Esophagus mucosa (tissue), 1 donor: ENCODE measurements around the gene MOV10L1. TPM values are rescaled to one million over a fixed set of nuclear protein-coding genes. Genes with fewer than 3 reads are reported as not detected.
A peak's percentile ranks its signal among the peaks of the same experiment; 100 is the strongest.

Experiments
- ATAC-seq: fragments of 200-7000 bp; cut with Tn5 transposase; one replicate; pipeline ENCODE4 v1.9.1; 2020
- total RNA-seq: library from RNA; stranded (reverse); gene quantifications from one replicate; pipeline ENCODE4 v1.2.4, GENCODE V29; 2023
- donor health status: DM: yes; HTN: yes; CAD: no.

Gene MOV10L1
- total RNA-seq, 1 donor from 2014 or later = 0.12 TPM

- no peak for ATAC-seq
Observed at GRCh38 chr22:50205781-50206569, 116.2 kb downstream of the MOV10L1 start.

- ATAC-seq = no peak
Observed at GRCh38 chr22:50206599-50206998, 116.8 kb downstream of the MOV10L1 start.

- ATAC-seq = no peak
Observed at GRCh38 chr22:50207383-50208140, 117.8 kb downstream of the MOV10L1 start.

- ATAC-seq = no peak
Observed at GRCh38 chr22:50208430-50208938, 118.7 kb downstream of the MOV10L1 start.

GRCh38 chr22:50208939-50209892 lies 119.4 kb downstream of the MOV10L1 start:
- peak; percentile 18 for ATAC-seq

GRCh38 chr22:50209893-50210292 lies 120.1 kb downstream of the MOV10L1 start:
- ATAC-seq = peak; percentile 67

GRCh38 chr22:50210378-50211139 lies 120.8 kb downstream of the MOV10L1 start:
- no peak for ATAC-seq

- ATAC-seq = no peak
Observed at GRCh38 chr22:50211147-50211546, 121.3 kb downstream of the MOV10L1 start.

Other genes with a start within 250 kb of the MOV10L1 start
- gene ZBED4, start 236.2 kb upstream of the MOV10L1 start, total RNA-seq = 9.0 TPM
- 10.1 TPM for gene ALG12, start 171.6 kb upstream of the MOV10L1 start, total RNA-seq
- gene CRELD2, start 171.4 kb upstream of the MOV10L1 start, total RNA-seq = 25.5 TPM
- gene PIM3, start 129.2 kb upstream of the MOV10L1 start, total RNA-seq = 50.5 TPM
- gene IL17REL, start 77.2 kb upstream of the MOV10L1 start, total RNA-seq = not detected
- not detected for gene TTLL8, start 31.7 kb upstream of the MOV10L1 start, total RNA-seq
- not detected for gene MLC1, start 4.6 kb upstream of the MOV10L1 start, total RNA-seq
- 0.92 TPM for gene PANX2, start 80.7 kb downstream of the MOV10L1 start, total RNA-seq
- 32.6 TPM for gene TRABD, start 95.9 kb downstream of the MOV10L1 start, total RNA-seq
- gene SELENOO, start 111.0 kb downstream of the MOV10L1 start, total RNA-seq = 13.3 TPM
- gene TUBGCP6, start 155.0 kb downstream of the MOV10L1 start, total RNA-seq = 14.8 TPM
- gene HDAC10, start 161.3 kb downstream of the MOV10L1 start, total RNA-seq = 17.7 TPM
- 2.6 TPM for gene MAPK12, start 171.7 kb downstream of the MOV10L1 start, total RNA-seq
- 5.8 TPM for gene MAPK11, start 180.4 kb downstream of the MOV10L1 start, total RNA-seq
- gene PLXNB2, start 217.6 kb downstream of the MOV10L1 start, total RNA-seq = 148 TPM
- gene DENND6B, start 237.0 kb downstream of the MOV10L1 start, total RNA-seq = 2.3 TPM